Activated CD4-positive, alpha-beta T cell treated with anti-CD3 and anti-CD28 coated beads, Interleukin-2, amount 10 ng/mL, durations not matched to agents 7 days and 5 days (primary cell): ENCODE data around the gene ZNF215. TPM values are rescaled to one million over a fixed set of nuclear protein-coding genes. Genes with fewer than 3 reads are reported as not detected.
"Not testable (repeated sequence)": the region's sequence is repeated elsewhere in the genome, so short reads cannot be mapped to it uniquely, and the experiment has no call there.

Experiments
- CTCF ChIA-PET: fragments of 350-600 bp; sonication (Branson Sonifier 250); formaldehyde crosslinking; loops from one replicate; lab custom pipeline; 2021; ENCODE audit warnings: antibody characterized with exemption; lab: Charles Lee
- POLR2A ChIA-PET: fragments of 350-600 bp; sonication (Branson Sonifier 250); formaldehyde crosslinking; loops from one replicate; lab custom pipeline; 2021; ENCODE audit warnings: antibody characterized with exemption; lab: Charles Lee
- DNase-seq: peaks from one replicate; pipeline ENCODE4 v3.0.0-alpha.2; 2020
- H3K27ac Mint-ChIP-seq: one replicate; pipeline ENCODE4 v1.8.0; 2021; ENCODE audit warnings: mild to moderate bottlenecking, moderate library complexity, mixed read lengths
- H3K27me3 Mint-ChIP-seq: one replicate; pipeline ENCODE4 v1.8.0; 2021; ENCODE audit warnings: mixed read lengths
- H3K36me3 Mint-ChIP-seq: one replicate; pipeline ENCODE4 v1.8.0; 2021; ENCODE audit warnings: low read depth, mixed read lengths
- H3K4me1 Mint-ChIP-seq: one replicate; pipeline ENCODE4 v1.8.0; 2021; ENCODE audit warnings: mixed read lengths
- H3K4me3 Mint-ChIP-seq: one replicate; pipeline ENCODE4 v1.8.0; 2021; ENCODE audit warnings: mild to moderate bottlenecking, moderate library complexity, mixed read lengths
- H3K9me3 Mint-ChIP-seq: one replicate; pipeline ENCODE4 v1.8.0; 2021; ENCODE audit warnings: mixed read lengths
- total RNA-seq, 2 experiments: library from RNA; stranded (reverse); gene quantifications; one replicate each; pipeline ENCODE4 v1.2.3, GENCODE V29; 2021

The ZNF215 gene
- total RNA-seq, 2 experiments from 2014 or later: 0.96 to 1.4 TPM

DNA sequence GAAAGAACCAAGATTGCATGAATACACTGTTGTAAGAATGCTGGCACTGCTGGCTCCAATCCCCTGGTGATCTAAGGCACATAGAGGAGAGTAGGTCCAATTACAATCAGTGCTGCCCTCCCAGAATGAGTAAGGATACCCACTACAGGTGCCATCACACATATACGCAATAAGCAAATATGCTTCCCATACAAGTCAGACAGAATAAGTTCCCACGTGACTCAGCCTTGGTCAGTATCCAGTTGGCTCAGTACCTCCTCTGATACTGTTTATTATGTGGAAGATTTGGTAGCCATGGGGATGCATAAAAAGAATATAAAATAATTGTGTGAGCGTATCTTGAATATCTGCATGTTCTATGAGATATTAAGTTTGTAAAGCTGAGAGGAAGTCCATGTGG, 14.3 kb upstream of the ZNF215 start:
- Mint-ChIP-seq H3K4me1 (no peaks in the 10 kb centered on the region), H3K9me3 (peaks cover 2% of the 10 kb centered on the region), H3K36me3 (no peaks in the 10 kb centered on the region), H3K4me3 (no peak overlapping the region), H3K27ac (no peak overlapping the region), H3K27me3 (peaks cover 4% of the 10 kb centered on the region)
- ChIA-PET CTCF (no interaction called here), POLR2A (no interaction called here)
- DNase-seq: no peak

DNA sequence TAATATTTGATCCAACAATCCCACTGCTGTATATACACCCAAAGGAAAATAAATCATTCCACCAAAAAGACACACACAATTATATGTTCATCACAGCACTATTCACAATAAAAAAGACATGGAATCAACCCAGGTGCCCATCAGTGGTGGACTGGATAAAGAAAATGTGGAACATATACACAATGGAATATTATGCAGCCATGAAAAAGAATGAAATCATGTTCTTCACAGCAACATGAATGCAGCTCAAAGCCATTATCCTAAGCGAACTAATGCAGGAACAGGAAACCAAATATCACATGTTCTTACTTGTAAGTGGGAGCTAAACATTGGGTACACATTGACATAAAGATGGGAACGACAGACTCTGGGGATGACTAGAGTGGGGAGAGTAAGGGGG, 6.5 kb upstream of the ZNF215 start:
- Mint-ChIP-seq H3K27me3 (peaks cover 19% of the 10 kb centered on the region), H3K27ac (no peak overlapping the region), H3K9me3 (peaks cover 3% of the 10 kb centered on the region), H3K4me3 (no peak overlapping the region), H3K36me3 (peaks cover 1% of the 10 kb centered on the region), H3K4me1 (no peaks in the 10 kb centered on the region)
- ChIA-PET POLR2A (no interaction called here), CTCF (interaction anchor here (0.6 kb wide), 1 partner anchor 494 kb away, joined by 3 read pairs; no protein-coding TSS in a partner anchor)
- no peak for DNase-seq

DNA sequence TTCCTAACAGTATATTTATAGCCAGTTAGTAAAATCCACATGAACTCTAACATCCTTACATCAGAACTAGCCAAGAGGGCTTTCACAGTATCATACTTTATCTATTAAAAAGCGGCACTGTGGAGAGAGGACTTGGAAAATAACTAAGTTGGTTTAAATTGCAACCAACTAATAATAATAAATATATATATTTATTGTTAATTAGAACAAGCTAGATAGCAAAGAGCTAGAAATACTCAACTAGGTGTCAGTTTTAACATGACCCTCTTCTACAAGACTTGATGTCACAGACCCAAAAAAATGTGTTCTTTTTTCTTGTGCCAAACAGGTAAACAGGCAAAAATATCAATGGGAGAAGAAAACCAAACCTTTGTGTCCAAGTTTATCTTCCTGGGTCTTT, 5.5 kb upstream of the ZNF215 start, which contains the start of gene OR2D3:
OR2D3 (plus strand) TSS at position 301 of the 400 bp plus-strand sequence; CDS start at position 301, 0 bp downstream.
- Mint-ChIP-seq H3K9me3 (peaks cover 3% of the 10 kb centered on the region), H3K27ac (no peak within 1 kb of the TSS), H3K36me3 (peaks cover 1% of the 10 kb centered on the region), H3K4me1 (peaks cover 2% of the 10 kb centered on the region), H3K27me3 (peaks cover 24% of the 10 kb centered on the region), H3K4me3 (no peak within 1 kb of the TSS)
- POLR2A ChIA-PET: no interaction called here
- CTCF ChIA-PET: no interaction called here
- no peak for DNase-seq

DNA sequence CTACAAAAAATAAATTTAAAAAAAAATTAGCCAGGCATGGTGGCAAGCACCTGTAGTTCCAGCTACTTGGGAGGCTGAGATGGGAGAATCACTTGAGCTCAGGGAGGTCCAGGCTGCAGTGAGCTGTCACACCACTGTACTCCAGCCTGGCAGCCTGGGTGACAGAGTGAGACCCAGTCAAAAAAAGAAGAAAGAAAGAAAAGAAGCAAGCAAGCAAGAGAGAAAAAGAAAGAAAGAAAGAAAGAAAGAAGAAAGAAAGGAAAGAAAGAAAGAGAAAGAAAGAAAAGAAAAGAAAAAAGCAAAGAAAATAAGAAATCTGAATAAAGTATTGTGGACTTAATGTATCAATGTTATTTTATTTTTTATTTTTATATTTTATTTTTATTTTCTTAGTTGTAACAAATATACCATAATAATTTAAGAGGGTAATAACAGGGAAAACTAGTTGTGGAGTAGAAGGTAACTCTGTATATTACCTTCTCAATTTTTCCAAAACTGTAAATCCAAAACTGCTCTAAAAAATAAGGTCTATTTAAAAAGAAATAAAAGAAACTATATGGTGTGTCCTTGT, 1.1 kb upstream of the ZNF215 start:
- ChIA-PET CTCF (no interaction called here), POLR2A (no interaction called here)
- Mint-ChIP-seq H3K27ac (no peak overlapping the region), H3K9me3 (no peaks in the 10 kb centered on the region), H3K4me1 (peaks cover 17% of the 10 kb centered on the region), H3K27me3 (peaks cover 38% of the 10 kb centered on the region), H3K36me3 (no peaks in the 10 kb centered on the region), H3K4me3 (no peak overlapping the region)
- no peak for DNase-seq

DNA sequence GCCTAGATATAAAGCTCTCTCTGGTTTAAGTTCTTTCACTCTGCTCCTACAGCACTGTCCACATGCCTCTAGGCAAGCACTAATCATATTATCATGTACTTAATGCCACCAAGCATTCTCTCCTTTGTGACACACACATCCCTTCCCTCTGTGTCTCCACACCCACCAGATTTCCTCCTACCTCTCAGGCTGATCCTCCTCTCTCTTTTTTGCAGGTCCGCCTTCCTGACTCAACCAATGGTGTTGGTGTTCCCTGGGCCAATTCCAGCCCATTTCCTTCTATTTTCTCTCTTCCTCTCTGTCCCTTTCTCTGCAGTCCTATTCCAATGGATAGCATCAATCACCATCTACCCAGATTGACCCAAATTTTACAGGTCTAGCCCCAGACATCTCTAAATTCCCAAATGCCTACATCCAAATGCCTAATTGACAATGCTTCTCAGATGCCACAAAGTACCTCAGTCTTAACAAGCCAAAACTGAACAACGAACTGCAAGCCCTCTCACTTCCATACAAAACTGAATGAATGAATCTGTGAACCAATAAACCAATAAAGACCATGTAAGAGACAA, 504 bp upstream of the ZNF215 start:
- Mint-ChIP-seq H3K9me3 (no peaks in the 10 kb centered on the region), H3K4me1 (peaks cover 17% of the 10 kb centered on the region), H3K27me3 (peaks cover 38% of the 10 kb centered on the region), H3K36me3 (no peaks in the 10 kb centered on the region), H3K4me3 (peak overlapping the region; percentile 83), H3K27ac (peak overlapping the region; percentile 76)
- POLR2A ChIA-PET: no interaction called here
- DNase-seq: no peak
- CTCF ChIA-PET: no interaction called here

DNA sequence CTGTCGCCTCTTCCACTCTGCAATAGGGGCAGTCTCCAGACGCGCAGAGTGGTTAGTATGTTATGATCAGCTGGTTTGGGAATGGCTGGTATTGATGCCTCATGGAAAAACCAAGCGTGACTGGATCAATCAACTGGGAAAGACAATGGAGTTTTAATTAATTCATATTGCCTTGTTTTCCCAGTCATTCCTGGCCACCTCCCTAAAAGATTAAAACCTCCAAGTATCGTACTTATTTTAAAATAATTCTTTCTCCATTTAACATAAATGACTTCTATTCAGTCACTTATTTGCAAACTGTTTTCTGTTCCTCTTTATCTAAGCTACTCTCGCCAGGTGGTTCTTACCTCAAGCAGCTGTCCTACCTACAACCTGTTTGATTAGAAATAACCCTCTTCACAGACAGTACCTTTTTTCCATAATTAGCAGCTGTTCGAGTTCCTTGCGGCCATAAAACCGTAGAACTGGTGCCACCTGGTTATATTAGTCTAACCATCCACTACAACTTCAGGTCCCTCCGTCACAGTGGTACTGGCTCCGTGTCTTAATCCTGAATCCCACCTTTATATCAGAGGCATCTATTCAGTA, 898 bp downstream of the ZNF215 start:
- CTCF ChIA-PET: no interaction called here
- H3K36me3 Mint-ChIP-seq: no peaks in the 10 kb centered on the region
- peaks cover 21% of the 10 kb centered on the region for H3K4me1 Mint-ChIP-seq
- peak overlapping the region; percentile 83 for H3K4me3 Mint-ChIP-seq
- POLR2A ChIA-PET: no interaction called here
- no peaks in the 10 kb centered on the region for H3K9me3 Mint-ChIP-seq
- H3K27ac Mint-ChIP-seq: peak overlapping the region; percentile 4
- H3K27me3 Mint-ChIP-seq: peaks cover 30% of the 10 kb centered on the region
- DNase-seq: no peak

DNA sequence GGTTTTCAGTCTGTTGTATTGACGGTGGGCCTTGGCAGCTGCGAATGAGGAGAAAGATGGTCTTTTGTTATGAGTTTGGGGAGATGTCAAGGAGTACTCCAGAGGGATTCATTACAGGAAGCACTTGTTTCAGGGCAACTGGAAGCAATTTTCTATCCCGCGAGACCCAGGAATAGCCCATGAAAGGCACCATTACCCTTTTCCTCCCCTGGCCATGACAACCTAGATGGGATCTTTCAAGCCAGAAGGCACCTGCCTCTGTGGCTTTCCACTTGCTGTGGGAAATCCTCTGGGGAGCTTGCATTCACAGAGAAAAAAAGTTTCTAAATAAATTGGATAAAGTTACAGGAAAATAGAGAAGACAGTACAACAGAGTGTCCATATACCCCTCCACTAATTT, 2.7 kb downstream of the ZNF215 start:
- CTCF ChIA-PET: no interaction called here
- H3K4me3 Mint-ChIP-seq: no peak overlapping the region
- POLR2A ChIA-PET: no interaction called here
- H3K36me3 Mint-ChIP-seq: peaks cover 5% of the 10 kb centered on the region
- no peak for DNase-seq
- peaks cover 28% of the 10 kb centered on the region for H3K27me3 Mint-ChIP-seq
- H3K27ac Mint-ChIP-seq: no peak overlapping the region
- no peaks in the 10 kb centered on the region for H3K9me3 Mint-ChIP-seq
- peaks cover 29% of the 10 kb centered on the region for H3K4me1 Mint-ChIP-seq

DNA sequence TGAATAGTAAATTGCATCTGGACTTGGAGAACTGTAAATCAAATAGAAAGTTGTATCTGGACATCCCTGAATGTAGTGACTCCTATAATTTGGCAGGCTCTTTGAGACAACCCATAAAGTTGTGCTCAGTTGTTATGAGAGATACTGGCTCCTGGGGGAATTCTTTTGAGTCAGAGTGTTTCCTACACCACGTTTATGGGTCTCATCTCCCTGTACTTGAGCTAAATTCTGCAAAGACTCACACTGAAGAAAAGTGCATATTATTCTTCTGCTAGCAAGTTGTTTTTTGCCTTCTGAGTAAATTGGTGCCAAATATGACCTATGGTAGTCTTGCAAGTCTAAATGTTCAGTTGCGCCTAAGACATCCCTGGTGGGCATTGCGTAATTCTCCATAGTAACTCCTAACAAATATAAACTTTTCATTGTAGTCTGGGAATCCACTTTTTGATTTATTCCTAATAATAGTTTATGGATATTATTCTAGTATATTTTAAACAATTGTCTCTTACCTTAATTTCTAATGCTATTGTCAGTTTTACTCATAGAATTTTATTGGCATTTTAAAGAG, 5.0 kb downstream of the ZNF215 start:
- Mint-ChIP-seq H3K4me1 (peaks cover 23% of the 10 kb centered on the region), H3K4me3 (no peak overlapping the region), H3K27me3 (peaks cover 13% of the 10 kb centered on the region), H3K27ac (no peak overlapping the region), H3K9me3 (no peaks in the 10 kb centered on the region), H3K36me3 (peaks cover 5% of the 10 kb centered on the region)
- DNase-seq: no peak
- CTCF ChIA-PET: no interaction called here
- POLR2A ChIA-PET: no interaction called here

DNA sequence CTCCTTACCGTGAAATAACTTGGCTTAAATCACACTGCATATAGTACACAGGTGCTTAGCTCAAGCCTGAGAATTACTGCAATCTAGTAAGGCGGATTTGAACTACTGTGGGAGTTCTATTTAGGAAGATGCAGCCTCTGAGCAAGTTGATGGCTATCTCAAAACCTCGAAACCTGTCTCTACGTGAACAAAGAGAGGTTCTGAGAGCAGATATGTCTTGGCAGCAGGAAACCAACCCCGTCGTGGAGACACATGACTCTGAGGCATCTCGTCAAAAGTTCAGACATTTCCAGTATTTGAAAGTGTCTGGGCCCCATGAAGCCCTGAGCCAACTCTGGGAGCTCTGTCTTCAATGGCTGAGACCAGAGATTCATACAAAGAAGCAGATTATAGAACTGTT, 5.9 kb downstream of the ZNF215 start:
- Mint-ChIP-seq H3K27me3 (peaks cover 8% of the 10 kb centered on the region), H3K9me3 (no peaks in the 10 kb centered on the region), H3K4me1 (peaks cover 18% of the 10 kb centered on the region), H3K4me3 (no peak overlapping the region), H3K36me3 (peaks cover 5% of the 10 kb centered on the region), H3K27ac (no peak overlapping the region)
- DNase-seq: peak; percentile 33
- ChIA-PET POLR2A (no interaction called here), CTCF (no interaction called here)

DNA sequence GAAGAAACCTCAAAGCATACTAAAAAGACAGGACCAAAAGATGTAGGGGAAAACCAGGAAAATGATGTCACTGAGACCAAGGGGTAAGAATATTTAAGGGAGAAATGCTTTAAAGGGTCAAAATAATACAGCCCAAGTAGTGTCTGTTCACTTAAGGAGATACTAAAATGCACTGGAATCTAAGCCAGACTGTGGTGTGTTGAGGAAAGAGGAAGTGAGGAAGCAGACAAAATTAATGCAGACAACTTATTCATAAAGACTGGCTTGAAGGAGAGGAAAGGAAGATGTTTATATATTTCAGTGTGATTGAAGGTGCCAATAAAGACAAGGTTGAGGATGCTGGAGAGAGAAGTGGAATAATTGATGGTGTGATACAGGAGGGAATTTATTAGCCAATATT, 15.7 kb downstream of the ZNF215 start:
- H3K36me3 Mint-ChIP-seq: no peaks in the 10 kb centered on the region
- no peak overlapping the region for H3K27ac Mint-ChIP-seq
- CTCF ChIA-PET: no interaction called here
- H3K4me3 Mint-ChIP-seq: no peak overlapping the region
- DNase-seq: no peak
- no peaks in the 10 kb centered on the region for H3K4me1 Mint-ChIP-seq
- H3K9me3 Mint-ChIP-seq: no peaks in the 10 kb centered on the region
- H3K27me3 Mint-ChIP-seq: no peaks in the 10 kb centered on the region
- POLR2A ChIA-PET: no interaction called here

DNA sequence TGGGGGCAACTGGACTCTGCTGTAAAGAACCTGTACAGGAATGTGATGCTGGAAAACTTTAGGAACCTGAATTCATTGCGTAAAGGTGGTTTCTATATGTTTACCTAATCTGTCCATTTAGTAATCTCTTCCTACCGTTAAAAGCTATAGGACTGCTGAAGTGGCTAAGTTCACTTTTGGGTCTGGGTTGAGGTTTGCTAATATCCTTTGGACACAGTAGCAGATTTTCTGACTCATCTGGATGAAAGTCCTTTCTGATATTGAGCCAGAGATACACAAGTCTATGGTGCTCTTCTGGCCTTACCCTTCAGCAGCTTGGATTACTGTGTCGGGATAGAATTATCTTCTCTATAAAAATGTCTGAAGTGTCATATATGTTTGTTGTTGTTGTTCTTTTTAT, 16.9 kb downstream of the ZNF215 start:
- Mint-ChIP-seq H3K4me3 (no peak overlapping the region), H3K27ac (no peak overlapping the region), H3K9me3 (no peaks in the 10 kb centered on the region), H3K27me3 (no peaks in the 10 kb centered on the region), H3K36me3 (no peaks in the 10 kb centered on the region), H3K4me1 (no peaks in the 10 kb centered on the region)
- POLR2A ChIA-PET: no interaction called here
- CTCF ChIA-PET: no interaction called here
- no peak for DNase-seq

DNA sequence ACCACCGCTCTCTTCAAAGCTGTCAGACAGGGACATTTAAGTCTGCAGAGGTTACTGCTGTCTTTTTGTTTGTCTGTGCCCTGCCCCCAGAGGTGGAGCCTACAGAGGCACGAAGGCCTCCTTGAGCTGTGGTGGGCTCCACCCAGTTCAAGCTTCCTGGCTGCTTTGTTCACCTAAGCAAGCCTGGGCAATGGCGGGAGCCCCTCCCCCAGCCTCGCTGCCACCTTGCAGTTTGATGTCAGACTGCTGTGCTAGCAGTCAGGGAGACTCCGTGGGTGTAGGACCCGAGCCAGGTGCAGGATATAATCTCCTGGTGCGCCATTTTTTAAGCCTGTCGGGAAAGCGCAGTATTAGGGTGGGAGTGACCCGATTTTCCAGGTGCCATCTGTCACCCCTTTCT, 28.0 kb downstream of the ZNF215 start:
- H3K36me3 Mint-ChIP-seq, H3K4me3 Mint-ChIP-seq, H3K4me1 Mint-ChIP-seq, DNase-seq, H3K9me3 Mint-ChIP-seq, CTCF ChIA-PET, H3K27me3 Mint-ChIP-seq, POLR2A ChIA-PET, H3K27ac Mint-ChIP-seq: not testable (repeated sequence)

DNA sequence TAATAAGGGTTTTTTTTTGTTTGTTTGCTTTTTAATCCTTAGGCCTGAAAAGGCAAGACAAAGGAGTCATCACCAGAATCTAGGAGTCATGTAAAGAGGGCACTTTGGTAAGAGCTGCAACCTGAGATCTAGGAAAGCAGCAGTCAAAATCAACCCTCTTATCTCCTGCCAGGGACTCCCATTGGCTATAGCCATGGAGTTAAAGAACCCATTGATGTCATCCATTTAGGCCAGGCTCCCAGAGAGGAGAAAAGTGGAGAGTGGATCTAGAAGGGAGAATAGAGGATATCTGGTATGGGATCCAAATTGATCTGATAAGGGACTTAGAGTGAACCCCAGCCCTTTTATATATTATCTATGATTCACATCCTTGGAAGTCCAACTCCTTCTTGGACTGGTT, 35.9 kb downstream of the ZNF215 start:
- no peaks in the 10 kb centered on the region for H3K9me3 Mint-ChIP-seq
- CTCF ChIA-PET: no interaction called here
- POLR2A ChIA-PET: no interaction called here
- no peaks in the 10 kb centered on the region for H3K27me3 Mint-ChIP-seq
- no peaks in the 10 kb centered on the region for H3K4me1 Mint-ChIP-seq
- no peaks in the 10 kb centered on the region for H3K36me3 Mint-ChIP-seq
- H3K27ac Mint-ChIP-seq: no peak overlapping the region
- H3K4me3 Mint-ChIP-seq: no peak overlapping the region
- no peak for DNase-seq
